Caki2 (cell line): ENCODE data around the gene OCA2. TPM values are rescaled to one million over a fixed set of nuclear protein-coding genes. Genes with fewer than 3 reads are reported as not detected.

Experiments used
- DNase-seq: peaks from one replicate; pipeline ENCODE4 v3.0.0-alpha.2; 2015; ENCODE audit warnings: low read depth
- in situ Hi-C: cut with HindIII; loops from 2 replicates; pipeline ENCODE4 v1.10.0; 2016; ENCODE audit warnings: low sequenced_read_pairs, low pct_unique_long_range_greater_than_20kb, mixed read lengths
- total RNA-seq: library from RNA; depleted of rRNA; stranded (reverse); fragments of >200 nt; shearing (Covaris generic); gene quantifications from 2 replicates; pipeline ENCODE4 v1.2.3, GENCODE V29; 2014; ENCODE audit warnings: low replicate concordance; rRNA removed

Gene OCA2
- total RNA-seq, 1 experiment from 2014 or later = 1.5 TPM

DNA sequence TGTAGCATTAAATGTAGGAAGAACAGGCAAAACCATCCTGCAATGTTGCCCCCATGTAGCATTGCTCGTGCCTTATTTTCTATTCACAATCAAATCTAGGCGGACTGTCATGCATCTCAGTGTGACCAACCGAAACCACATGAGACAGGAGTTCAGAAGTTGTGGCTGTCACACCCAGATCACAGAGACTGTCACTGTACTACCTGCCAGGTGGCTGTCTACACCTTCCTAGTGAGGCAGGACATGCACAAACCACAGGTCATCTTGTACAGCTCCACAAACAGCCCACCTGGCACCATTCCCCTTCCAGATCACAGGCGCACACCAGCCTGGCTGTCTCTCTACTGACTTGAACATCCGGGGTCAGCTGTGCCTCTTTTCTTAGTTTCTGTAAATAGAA lies 392.8 kb downstream of the OCA2 start:
- DNase-seq = no peak
- in situ Hi-C loops = no loop called here

DNA sequence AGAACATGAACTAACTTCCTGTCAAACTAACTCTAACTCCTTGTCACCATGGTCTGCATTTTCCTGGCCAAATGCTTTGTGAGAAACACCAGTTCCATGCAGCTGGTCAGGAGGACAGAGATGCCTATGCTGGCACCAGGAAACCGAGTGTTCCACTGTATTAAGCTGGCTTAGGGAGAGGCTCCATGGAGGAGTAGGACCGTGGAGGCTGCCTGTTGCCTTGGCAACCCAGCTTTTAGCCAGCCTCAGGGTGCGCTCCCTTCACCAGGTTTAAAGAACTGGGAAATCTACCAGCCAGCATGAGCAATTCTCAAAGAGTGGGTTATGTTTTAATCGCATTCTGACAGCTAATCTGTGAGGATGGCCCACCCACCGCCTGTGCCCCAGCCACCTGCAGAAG lies 394.1 kb downstream of the OCA2 start:
- in situ Hi-C loops = no loop called here
- no peak for DNase-seq

Other genes with a start within 250 kb of the OCA2 start
- 16.0 and 33.5 TPM in 2 replicates for gene HERC2, start 222.9 kb upstream of the OCA2 start, total RNA-seq